Activated CD8-positive, alpha-beta memory T cell treated with anti-CD3 and anti-CD28 coated beads for 24 hours (primary cell): ENCODE data around the gene NF2.

Source experiments
- DNase-seq: peaks from one replicate; pipeline ENCODE4 v3.0.0-alpha.2; 2020

The NF2 gene

DNA sequence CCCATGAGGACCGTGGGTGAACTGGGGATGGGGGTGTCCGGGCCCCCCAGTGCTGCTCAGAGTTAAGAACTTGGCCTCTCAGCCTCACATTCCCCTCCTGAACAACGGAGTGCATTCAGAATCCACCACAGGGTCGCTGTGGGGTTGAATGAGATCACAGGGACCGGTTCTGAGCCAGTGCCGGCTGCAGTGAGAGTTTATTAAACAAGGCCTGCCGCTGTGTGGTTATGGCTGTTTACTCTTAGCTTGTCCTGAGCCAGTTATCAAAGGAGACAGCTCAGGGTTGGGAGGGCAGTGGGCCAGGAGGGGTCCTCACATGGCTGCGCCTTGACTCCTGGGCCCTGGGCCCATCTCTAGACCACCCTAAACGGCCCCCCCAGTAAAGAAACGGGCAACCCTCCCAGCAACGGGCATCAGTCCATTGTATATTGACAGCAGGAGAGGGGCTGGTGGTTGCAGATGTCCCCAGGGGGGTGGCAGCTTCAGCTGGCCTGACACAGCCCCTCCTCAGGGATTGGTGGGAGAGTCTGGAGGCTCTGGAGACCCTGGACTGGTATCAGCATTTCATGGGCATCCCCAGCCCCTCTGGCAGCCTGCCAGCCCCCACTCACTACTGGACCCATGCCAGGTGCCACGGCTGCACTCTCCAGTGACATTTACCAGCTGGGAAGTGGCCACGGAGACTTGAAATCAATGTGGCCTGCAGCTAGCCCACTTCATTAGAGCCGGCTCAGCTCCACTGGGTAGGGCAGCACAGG, 101.3 kb downstream of the NF2 start:
- no peak for DNase-seq

DNA sequence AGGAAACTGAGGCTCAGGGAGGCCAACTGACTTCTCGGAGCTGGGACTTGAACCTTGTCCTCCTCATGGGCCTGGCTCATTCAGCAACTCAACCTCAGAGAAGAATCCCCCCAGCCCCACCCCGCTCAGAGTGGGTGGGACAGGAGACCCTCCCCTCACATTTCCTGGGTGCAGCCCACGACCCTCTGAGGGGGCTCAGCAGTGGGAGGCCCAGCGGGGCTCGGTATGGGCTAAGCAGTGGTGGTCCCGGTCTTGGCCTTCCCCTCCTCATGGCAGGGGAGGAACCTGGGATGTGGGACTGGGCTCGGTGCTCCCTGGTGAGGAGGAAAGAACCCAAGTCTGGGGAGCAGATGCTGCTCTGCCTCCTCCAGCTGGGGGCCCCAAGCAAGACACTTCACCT, 102.2 kb downstream of the NF2 start:
- no peak for DNase-seq

- DNase-seq, result no peak
Observed at GRCh38 chr22:29706486-29706885, 103.1 kb downstream of the NF2 start.

DNA sequence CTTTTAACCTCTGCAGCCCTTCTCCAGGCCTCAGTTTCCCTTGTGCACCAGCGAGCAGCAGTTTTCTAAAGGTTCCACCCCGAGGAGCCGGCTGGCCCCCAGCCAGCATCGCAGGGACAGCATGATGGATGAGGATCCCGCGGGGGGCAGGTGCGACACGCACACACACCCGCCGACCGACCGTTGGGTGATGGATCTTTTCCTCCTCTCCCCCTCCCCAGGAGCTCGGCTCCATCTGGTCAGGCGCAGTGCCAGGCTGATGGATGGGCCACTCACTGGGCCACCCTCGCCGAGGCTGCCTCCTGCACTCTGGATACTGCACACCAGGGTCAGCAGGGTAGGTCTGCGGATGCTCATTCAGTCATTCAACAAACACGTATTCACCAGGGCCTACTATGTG, 103.6 kb downstream of the NF2 start:
- no peak for DNase-seq

DNA sequence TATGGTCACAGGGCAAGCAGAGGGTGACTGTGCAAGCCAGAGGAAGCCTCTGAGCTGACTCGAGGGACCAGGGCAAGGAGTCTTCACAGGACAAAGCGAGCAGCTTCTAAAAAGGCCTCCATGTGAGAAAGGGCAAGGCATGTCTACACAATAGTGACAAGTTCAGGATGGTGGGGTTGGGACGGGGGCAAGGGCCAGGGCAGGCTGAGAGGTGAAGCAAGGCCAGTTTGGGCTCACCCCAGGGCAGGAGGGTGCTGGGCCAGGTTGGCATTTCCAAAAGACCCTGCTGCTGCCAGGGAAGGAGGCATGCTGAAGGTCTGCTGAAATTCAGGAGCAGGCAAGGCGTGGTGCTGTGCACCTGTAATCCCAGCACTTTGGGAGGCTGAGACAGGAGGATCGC, 104.0 kb downstream of the NF2 start:
- no peak for DNase-seq

GRCh38 chr22:29710193-29710592, 106.8 kb downstream of the NF2 start:
- no peak for DNase-seq

GRCh38 chr22:29710922-29711593, 107.6 kb downstream of the NF2 start:
- no peak for DNase-seq

DNA sequence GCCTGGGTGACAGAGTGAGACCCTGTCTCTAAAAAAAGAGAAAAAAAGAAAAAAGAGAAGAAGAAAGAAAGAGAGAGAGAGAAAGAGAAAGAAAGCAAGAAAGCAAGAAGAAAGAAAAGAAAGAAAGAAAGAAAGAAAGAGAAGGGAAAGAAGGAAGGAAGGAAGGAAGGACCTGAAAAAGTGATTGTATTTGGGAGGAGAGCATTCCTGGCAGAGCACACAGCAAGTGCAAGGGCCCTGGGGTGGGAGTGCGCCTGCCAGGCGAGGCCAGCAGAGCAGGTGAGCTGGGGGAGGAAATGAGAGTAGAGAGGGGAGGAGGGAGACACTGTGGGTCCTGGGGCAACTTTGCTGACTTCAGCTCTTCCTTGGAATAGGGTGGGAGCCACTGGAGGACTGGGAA, 108.7 kb downstream of the NF2 start:
- no peak for DNase-seq

DNA sequence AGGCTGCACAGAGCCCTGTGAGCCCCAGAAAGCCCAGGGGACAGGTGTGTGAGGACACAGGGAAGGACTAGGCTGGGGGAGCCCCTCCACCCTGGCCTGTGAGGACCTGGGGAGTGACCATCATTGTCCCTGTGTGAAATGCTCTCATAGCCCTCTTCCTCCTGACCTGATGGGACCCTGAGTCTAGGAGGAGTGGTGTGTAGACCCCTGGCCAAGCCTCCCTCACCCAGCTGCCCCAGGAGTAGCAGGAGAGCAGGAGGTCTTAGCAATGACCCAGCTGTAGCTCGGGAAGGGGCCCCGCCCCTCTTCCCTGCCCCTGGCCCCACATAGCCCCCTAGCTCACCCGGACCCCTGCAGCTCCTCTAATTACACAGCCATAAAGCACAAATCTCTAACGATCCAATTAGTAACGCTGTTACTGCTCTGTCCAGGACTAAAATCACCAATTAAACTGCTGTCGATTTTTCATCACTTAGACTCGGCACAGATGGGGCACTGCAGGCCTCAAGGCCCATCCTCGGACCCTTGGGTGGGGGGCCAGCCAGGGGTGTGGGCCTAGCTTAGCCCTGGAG, 109.8 kb downstream of the NF2 start:
- no peak for DNase-seq

DNA sequence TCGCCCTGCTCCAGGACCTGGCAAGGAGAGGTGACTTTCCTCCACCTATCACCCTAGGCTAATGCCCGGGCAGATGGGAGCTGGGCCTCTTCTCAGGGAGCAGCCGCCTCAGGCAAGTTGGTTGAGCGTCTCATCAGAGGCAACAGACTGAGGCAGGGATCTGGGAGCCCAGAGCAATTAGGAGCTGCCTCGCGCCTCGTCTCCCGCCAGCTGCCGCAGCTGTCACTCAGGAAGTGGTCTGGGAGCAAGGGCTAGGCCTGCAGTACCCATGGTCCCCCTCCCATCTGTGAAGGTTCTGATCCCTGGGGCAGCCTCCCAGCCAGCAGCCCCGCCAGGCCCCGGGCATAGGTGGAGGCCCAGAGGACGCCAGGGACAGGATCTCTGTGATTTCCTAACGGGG, 111.8 kb downstream of the NF2 start:
- DNase-seq, result no peak

GRCh38 chr22:29715705-29716104, 112.3 kb downstream of the NF2 start:
- DNase-seq, result no peak

DNA sequence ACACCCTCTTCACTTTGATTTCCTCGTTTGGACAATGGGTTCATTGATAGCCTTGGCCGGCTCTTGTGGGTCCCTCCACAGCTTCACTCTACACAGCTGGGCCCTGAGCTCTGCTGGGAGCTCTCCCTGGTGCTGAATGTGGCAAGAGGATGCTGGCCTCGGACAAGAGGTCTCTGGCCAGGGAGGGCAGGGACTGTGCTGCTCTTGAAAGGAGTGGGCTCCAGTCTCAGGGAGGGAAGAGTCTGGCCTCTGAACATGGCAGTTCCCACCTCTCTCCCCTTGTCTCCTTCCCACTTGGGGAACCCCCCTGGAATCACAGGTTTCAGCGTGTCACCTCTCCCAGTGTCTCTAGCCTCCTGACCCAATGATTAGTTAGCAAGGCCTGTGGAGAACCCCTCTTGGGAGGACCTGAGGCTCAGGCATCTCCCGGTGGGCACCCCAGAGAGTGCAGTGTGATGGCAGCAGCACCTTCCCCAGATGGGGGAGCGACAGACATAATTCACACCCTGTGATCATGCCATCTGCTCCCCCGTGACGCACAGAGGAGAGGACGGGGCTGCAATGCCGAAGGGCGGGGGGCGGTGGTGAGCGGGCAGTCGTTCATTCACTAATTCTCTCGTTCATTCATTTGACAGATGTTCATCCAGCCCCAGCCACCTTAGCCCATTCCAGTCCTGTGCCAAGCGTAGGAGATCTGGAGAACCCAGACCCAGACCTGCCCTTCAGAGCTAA, 113.5 kb downstream of the NF2 start:
- DNase-seq, result no peak

GRCh38 chr22:29717789-29718188, 114.4 kb downstream of the NF2 start:
- DNase-seq, result no peak

GRCh38 chr22:29718949-29719898, 115.8 kb downstream of the NF2 start:
- no peak for DNase-seq

- DNase-seq, result no peak
Observed at GRCh38 chr22:29719899-29720645, 116.6 kb downstream of the NF2 start, which contains the start of gene CABP7. Gene CABP7 (plus strand): TSS chr22:29720003. CDS start chr22:29720425, 422 bp downstream.

GRCh38 chr22:29720811-29721323, 117.4 kb downstream of the NF2 start:
- DNase-seq, result no peak

DNA sequence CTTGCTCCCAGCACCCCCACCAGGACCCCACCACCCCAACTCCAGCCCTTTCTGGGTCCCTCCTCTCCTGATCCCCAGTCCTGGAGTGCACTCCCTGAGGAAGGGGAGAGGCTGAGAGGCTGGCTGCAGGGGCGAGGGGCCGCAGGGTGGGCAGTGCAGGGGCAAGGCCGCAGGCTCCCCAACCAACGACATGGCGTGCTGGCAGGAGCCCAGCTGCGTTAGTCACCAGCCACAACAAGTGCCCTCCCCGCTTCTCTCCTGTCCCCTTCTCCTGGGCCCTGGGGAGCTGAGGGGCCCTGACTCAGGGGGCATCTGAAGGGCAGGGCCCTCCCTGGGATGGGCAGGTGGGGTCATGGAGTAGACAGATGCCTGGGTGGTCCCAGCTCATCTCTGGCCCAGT, 118.7 kb downstream of the NF2 start:
- no peak for DNase-seq

- no peak for DNase-seq
Observed at GRCh38 chr22:29722587-29722986, 119.2 kb downstream of the NF2 start.

- no peak for DNase-seq
Observed at GRCh38 chr22:29723766-29724165, 120.3 kb downstream of the NF2 start.

DNA sequence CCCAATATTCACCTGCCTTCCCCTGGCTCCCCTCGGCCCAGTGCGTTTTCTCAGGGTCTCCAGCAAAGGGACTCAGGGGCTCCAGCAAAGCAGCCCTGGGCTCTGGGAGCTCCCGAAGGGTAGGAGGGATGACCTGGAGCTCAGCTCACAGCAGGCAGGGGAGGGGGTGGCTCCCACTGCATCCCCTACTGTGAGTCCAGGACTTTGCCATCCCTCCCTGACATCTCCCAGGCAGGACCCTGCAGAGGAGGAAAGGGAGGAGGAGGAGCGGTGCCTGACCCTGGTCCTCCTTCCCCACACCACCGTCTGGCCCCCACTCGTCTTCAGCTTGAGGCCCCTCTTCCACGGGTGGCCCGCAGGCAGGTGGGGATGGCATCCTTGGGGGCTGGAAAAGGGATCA, 121.4 kb downstream of the NF2 start:
- DNase-seq, result no peak

DNA sequence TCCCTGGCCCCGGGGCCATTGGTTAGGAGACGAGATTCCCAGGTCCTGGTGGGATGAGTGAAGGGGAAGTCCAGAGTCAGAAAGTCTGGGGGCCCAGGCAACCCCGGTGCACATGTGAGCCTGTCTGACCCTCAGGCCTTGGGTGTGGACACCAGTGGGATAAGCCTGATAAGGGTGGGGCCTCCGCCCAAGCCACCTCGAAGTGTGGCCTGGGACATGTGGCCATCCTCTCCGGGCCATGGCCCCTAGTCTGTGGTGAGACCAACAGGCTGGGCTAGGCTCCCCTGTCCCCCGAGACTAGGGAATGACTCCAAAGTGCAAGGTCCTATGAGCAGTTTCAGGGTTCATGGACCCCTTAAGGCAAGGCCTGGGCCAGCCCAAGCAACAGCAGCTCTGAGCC, 122.7 kb downstream of the NF2 start:
- no peak for DNase-seq
